ENCODE data around the gene UFD1.

The UFD1 gene

GRCh38 chr22:19453718-19454117 lies 25.3 kb downstream of the UFD1 start:
- TF ChIP-seq CTCF (IDR thresholded peaks at IDR 0.05) = no peak
- no peak for TF ChIP-seq ZFX (IDR thresholded peaks at IDR 0.05; ENCODE audit: borderline replicate concordance)
- no peak overlapping the region for H3K27ac ChIP-seq

- TF ChIP-seq CTCF (IDR thresholded peaks at IDR 0.05) (no peak), ZFX (IDR thresholded peaks at IDR 0.05; ENCODE audit: borderline replicate concordance) (no peak)
- H3K27ac ChIP-seq = no peak overlapping the region
These were observed 27.4 kb downstream of the UFD1 start for GRCh38 chr22:19451570-19451969.

- peak overlapping the region; percentile 22; the same call in 1 of the 2 replicates for H3K27ac ChIP-seq
- TF ChIP-seq ZFX (IDR thresholded peaks at IDR 0.05; ENCODE audit: borderline replicate concordance) (no peak), CTCF (IDR thresholded peaks at IDR 0.05) (no peak)
These were observed 28.4 kb downstream of the UFD1 start for GRCh38 chr22:19450363-19451175.

GRCh38 chr22:19449422-19449767 lies 29.6 kb downstream of the UFD1 start:
- peak overlapping the region; percentile 93 for H3K27ac ChIP-seq
- TF ChIP-seq CTCF (IDR thresholded peaks at IDR 0.05) (no peak), ZFX (IDR thresholded peaks at IDR 0.05; ENCODE audit: borderline replicate concordance) (no peak)

- peak overlapping the region; percentile 93 for H3K27ac ChIP-seq
- no peak for TF ChIP-seq ZFX (IDR thresholded peaks at IDR 0.05; ENCODE audit: borderline replicate concordance)
- TF ChIP-seq CTCF (IDR thresholded peaks at IDR 0.05) = no peak
These were observed 30.1 kb downstream of the UFD1 start for GRCh38 chr22:19448739-19449421.

GRCh38 chr22:19448076-19448607 lies 30.9 kb downstream of the UFD1 start:
- TF ChIP-seq CTCF (IDR thresholded peaks at IDR 0.05) = no peak
- TF ChIP-seq ZFX (IDR thresholded peaks at IDR 0.05; ENCODE audit: borderline replicate concordance) = no peak

More at GRCh38 chr22:19448076-19448607, 30.9 kb downstream of the UFD1 start:
- peak overlapping the region; percentile 93 for H3K27ac ChIP-seq

All from 22Rv1 (cell line).